HEK293 (cell line): ENCODE results near the gene KCNAB2.

Experiments
- ZNF23 ChIP-seq: fragments of 450-650 bp; formaldehyde crosslinking; IDR thresholded peaks from 2 replicates; pipeline ENCODE4 v1.5.1; 2016; ENCODE audit warnings: missing biosample characterization, missing genetic modification characterization, borderline replicate concordance
- ZNF274 ChIP-seq, 2 experiments: fragments of 200-500 bp in 1 of 2; fragments of 450-650 bp in 1 of 2; sonication (Bioruptor generic) in 1 of 2; formaldehyde crosslinking in 1 of 2; IDR thresholded peaks; 2 replicates each; pipeline versions ENCODE4 v1.5.1 to v1.6.1; 2014 to 2016; ENCODE audit warnings: borderline replicate concordance in 1 of 2, inconsistent platforms in 1 of 2, low read length in 1 of 2, missing biosample characterization in 1 of 2, missing genetic modification characterization in 1 of 2
- TF ChIP-seq, protein P1 (sequence below): fragments of 450-650 bp; formaldehyde crosslinking; IDR thresholded peaks from 2 replicates; pipeline ENCODE4 v1.5.1; 2016; ENCODE audit warnings: missing biosample characterization, missing genetic modification characterization
- TF ChIP-seq, protein P2 (sequence below): sonication (generic); formaldehyde crosslinking; IDR thresholded peaks from 2 replicates; pipeline ENCODE4 v1.8.1; 2022; ENCODE audit warnings: mild to moderate bottlenecking, moderate library complexity, missing genetic modification reagents
- TF ChIP-seq, protein P3 (sequence below): fragments of 450-650 bp; formaldehyde crosslinking; IDR thresholded peaks from 2 replicates; pipeline ENCODE4 v1.5.1; 2016; ENCODE audit warnings: missing biosample characterization, missing genetic modification characterization

DNA sequence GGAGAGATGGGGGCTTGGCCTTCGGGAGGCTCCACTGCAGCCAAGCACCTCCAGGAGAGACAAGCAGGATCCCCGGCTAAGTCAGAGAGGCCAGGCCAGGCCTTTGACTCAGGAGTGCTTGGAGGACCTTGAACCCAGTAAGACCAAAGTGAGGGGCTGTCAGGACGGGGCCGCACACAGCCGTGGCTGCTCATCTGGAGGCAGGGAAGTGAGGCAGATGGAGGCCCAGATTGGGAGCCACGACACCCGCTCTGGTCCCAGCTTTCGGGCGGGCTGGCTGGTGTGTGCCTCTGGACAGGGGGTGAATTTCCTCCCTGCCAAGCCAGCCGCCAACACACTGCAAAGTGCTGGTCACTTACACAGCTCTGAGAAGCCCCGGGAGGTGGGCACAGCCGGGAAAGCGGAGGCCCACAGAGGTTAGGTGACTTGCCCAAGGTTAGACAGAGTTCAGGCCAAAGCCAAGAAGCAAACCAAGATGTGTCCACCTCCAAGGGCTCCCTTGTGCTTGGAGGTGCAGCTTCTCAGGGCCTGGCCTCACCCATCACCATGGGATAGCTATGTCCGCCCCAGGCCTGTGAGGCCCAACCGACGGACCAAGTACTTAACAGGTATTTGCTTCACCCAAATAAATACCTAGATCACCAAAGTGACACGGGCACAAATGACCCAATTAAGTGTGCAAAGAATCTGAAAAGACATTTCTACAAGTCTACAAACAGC is 76.1 kb downstream of the KCNAB2 start:
- TF ChIP-seq ZNF23 (tag by site-specific recombination): no peak
- TF ChIP-seq, protein P1, sequence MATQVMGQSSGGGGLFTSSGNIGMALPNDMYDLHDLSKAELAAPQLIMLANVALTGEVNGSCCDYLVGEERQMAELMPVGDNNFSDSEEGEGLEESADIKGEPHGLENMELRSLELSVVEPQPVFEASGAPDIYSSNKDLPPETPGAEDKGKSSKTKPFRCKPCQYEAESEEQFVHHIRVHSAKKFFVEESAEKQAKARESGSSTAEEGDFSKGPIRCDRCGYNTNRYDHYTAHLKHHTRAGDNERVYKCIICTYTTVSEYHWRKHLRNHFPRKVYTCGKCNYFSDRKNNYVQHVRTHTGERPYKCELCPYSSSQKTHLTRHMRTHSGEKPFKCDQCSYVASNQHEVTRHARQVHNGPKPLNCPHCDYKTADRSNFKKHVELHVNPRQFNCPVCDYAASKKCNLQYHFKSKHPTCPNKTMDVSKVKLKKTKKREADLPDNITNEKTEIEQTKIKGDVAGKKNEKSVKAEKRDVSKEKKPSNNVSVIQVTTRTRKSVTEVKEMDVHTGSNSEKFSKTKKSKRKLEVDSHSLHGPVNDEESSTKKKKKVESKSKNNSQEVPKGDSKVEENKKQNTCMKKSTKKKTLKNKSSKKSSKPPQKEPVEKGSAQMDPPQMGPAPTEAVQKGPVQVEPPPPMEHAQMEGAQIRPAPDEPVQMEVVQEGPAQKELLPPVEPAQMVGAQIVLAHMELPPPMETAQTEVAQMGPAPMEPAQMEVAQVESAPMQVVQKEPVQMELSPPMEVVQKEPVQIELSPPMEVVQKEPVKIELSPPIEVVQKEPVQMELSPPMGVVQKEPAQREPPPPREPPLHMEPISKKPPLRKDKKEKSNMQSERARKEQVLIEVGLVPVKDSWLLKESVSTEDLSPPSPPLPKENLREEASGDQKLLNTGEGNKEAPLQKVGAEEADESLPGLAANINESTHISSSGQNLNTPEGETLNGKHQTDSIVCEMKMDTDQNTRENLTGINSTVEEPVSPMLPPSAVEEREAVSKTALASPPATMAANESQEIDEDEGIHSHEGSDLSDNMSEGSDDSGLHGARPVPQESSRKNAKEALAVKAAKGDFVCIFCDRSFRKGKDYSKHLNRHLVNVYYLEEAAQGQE (tag by site-specific recombination): no peak
- TF ChIP-seq, protein P2, sequence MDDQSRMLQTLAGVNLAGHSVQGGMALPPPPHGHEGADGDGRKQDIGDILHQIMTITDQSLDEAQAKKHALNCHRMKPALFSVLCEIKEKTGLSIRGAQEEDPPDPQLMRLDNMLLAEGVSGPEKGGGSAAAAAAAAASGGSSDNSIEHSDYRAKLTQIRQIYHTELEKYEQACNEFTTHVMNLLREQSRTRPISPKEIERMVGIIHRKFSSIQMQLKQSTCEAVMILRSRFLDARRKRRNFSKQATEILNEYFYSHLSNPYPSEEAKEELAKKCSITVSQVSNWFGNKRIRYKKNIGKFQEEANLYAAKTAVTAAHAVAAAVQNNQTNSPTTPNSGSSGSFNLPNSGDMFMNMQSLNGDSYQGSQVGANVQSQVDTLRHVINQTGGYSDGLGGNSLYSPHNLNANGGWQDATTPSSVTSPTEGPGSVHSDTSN: no peak
- TF ChIP-seq ZNF274 (IDR thresholded peaks at IDR 0.05; ENCODE audit: low read length): no peak
- no peak for TF ChIP-seq ZNF274 (tag by site-specific recombination; IDR thresholded peaks at IDR 0.05; ENCODE audit: borderline replicate concordance)
- TF ChIP-seq, protein P3, sequence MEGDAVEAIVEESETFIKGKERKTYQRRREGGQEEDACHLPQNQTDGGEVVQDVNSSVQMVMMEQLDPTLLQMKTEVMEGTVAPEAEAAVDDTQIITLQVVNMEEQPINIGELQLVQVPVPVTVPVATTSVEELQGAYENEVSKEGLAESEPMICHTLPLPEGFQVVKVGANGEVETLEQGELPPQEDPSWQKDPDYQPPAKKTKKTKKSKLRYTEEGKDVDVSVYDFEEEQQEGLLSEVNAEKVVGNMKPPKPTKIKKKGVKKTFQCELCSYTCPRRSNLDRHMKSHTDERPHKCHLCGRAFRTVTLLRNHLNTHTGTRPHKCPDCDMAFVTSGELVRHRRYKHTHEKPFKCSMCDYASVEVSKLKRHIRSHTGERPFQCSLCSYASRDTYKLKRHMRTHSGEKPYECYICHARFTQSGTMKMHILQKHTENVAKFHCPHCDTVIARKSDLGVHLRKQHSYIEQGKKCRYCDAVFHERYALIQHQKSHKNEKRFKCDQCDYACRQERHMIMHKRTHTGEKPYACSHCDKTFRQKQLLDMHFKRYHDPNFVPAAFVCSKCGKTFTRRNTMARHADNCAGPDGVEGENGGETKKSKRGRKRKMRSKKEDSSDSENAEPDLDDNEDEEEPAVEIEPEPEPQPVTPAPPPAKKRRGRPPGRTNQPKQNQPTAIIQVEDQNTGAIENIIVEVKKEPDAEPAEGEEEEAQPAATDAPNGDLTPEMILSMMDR (tag by site-specific recombination): no peak
